Ecto neural progenitor cell (in vitro differentiated cells): ENCODE measurements around the gene HHIP.

Experiments used
- DNase-seq: peaks from one replicate; pipeline ENCODE4 v3.0.0-alpha.2; 2018; ENCODE audit warnings: low spot score

HHIP gene

DNA sequence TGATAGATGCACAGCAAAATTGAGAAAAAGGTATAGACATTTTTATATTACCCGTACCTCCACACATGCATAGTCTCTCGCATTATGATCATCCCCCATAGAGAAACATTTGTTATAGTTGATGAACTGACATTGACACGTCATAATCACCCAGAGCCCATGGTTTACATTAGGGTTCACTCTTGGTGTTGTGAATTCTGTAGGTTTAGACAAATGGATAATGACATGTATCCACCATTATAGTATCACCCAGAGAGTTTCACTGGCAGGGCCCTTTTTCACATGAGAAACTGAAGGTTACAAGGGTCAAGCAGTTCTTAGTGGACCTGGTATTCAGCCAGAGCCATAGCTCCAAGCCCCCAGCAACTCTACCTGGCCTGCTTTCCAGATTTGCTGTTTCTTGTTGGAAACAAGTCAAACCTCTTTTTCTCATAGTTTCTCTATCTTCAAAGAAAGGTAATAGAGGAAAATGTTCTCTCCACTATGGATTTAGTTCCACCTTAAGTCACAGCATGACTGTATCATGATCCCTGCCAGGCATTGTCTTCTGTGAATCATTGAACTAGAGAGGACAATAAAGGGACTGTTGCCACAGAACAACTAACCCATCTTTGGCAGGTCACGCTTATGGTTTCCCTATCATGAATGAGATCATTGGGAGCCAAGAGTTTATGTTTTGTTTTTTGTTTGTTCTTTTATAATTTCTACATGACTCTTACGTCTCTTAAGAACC is 64.0 kb downstream of the HHIP start:
- DNase-seq = no peak

DNA sequence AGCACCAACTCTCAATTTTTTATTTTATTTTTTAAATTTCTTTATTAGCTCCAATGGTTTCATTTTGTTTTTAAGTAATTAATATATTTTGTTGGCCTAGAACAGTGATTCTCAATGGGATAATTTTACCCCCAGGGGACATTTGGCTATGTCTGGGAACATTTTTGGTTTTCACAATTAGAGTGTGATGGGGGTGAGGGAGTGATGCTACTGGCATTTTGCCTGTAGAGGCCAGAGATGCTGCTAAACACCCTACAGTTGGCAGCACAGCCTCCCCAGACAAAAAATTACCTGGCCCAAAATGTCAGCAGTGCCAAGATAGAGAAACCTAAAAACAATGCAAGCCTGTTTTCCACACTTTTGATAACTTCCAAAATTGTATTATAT is 64.6 kb downstream of the HHIP start:
- no peak for DNase-seq

DNA sequence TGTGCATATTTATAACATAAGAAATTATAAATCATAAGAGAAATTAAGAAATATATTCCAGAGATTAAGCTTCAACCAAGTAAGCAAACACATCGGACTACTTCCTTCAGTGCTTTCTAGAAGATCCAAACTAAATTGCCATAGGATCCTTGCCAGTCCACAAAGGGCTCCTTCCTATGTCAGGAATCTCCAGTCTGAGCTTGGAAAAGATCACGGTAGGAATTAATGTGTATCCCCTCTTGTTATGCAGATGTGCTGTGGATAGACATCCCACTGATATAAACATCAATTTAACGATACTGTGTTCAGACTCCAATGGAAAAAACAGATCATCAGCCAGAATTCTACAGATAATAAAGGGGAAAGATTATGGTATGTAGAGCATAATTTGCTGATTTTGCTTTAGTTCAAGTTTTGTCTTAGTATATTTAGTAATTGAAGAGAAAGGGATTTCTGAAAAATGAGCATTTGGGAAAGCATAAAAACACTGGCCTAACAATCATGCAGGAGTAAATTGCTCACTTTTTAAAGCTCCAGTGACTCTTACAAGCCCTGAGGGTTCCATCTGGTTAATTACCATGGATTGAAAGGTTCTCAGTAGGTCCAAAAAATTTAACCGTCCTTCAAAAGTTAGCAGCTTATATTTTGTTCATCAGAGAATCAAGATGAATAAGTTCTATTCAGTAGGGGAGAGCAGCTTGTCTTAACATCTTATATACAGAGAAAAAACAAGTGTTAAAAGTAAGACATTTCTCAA is 65.9 kb downstream of the HHIP start:
- no peak for DNase-seq

DNA sequence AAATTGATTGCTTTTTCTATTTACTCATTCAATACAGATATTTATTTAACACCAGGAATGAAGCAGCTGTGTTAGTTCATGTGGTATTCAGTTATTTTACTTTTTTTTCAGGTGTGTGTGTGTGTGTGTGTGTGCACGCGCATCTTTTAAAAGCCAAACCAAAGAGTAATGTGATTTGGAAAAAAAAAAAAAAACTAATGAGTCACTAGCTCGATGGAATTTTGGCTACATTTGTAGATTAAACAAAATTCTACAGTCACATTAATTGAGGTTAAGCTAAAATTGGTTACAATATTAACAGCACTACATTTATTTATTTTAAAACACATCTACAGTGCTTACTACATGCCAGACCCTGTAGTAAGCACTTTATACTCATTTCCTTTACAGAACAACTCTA is 66.8 kb downstream of the HHIP start:
- DNase-seq = no peak

DNA sequence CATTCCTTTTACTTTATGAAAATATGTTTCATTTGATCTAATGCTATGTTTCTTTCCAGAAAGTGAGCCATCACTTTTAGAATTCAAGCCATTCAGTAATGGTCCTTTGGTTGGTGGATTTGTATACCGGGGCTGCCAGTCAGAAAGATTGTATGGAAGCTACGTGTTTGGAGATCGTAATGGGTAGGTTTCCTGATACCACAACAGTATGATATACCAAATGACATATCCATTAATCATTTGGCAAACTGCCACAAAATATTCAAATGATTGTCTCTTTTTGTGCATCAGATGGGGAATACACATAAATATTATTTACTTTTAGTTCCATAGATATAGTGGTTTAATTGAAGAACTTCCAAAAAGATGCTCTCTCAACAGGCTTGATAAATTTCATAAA is 68.2 kb downstream of the HHIP start:
- no peak for DNase-seq

DNA sequence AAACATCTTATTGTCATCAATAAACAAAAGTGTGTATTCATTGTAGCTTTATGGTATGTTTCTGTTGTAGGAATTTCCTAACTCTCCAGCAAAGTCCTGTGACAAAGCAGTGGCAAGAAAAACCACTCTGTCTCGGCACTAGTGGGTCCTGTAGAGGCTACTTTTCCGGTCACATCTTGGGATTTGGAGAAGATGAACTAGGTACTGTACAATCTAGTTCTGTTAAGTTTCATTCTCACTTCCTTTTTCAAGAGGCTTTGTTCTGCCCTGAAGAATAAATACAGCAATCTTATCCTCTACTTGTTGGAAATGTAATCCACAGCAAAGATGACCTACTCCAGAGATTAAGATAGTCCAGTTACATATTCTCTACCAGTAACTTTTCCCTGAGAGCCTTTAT is 69.3 kb downstream of the HHIP start:
- DNase-seq = no peak

DNA sequence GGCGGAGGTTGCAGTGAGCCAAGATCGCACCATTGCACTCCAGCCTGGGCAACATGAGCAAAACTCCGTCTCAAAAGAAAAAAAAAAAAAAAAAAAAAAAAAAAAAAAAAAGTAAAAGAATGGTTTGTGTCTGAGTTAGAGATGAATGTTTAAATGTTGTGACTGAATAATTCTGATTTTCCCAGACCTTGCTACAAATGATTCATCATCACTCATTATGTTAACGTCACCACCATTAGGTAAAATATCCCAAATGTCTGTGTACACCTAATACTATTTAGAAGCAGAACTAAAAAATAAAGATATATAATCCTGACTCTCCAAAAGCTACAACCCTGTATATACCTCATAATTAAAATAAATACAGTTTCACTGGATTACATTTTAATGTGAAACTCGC is 70.8 kb downstream of the HHIP start:
- DNase-seq = no peak

DNA sequence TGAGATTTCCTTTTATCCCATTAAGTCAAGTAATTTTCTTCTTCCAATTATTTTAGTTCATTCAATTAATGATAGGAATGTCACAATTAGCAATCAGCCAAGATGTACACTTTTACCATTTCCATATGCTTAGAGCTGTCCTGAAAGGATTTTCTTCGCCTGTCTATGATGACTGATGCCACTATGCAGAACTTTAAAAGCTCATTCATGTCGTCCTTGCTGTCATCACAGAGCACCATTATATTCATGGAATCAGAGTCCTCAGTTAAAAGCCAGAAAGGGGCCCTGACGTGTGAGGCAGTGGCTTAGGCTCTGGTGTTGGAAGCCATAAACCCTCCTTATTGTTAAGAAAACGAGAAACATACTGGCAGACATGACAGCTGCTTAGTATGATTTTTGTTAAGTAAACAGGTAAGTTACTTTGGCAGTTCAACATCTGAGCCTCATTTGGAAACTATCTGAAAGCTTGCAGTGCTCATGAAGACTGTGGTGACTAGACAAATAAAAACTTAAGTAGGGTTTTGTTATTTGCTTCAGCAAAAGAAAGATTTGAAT is 73.1 kb downstream of the HHIP start:
- DNase-seq = no peak

DNA sequence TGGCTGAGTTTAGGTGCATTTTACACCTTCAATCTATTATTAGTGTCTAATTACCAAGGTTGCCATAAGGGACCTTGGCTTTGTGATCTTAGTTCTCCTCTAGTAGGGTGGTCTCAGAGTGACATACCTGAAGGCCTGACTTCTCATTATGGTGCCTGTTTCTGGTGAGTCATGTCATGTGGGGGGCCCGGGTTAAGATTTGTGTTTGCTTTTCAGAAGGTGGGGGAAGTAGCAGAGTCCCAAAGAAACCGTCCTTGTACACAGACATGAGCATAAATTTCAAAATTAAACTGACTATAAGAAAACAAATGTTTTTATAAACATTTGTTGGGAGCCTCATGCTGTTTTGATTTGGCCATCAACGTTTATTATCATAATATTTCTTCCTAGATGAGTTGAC is 74.5 kb downstream of the HHIP start:
- DNase-seq = no peak

DNA sequence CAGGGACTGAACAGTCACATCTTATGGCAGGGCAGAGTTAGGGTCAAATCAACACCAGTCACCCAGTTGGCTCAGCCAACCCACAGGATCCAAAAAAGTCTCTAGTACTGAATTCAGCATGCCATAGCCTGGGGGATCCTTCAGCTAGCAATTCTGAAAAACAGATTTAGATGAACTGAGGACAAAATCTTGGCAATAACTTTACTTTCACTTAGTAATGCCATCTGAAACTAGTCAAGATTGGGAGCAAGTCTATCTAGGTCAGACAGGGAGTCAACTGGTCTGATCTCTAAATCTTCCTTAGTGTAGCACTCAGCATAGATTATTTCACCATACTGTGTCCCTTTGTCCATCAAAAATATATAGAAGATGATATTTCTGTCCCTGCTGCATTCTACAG is 76.0 kb downstream of the HHIP start:
- no peak for DNase-seq

DNA sequence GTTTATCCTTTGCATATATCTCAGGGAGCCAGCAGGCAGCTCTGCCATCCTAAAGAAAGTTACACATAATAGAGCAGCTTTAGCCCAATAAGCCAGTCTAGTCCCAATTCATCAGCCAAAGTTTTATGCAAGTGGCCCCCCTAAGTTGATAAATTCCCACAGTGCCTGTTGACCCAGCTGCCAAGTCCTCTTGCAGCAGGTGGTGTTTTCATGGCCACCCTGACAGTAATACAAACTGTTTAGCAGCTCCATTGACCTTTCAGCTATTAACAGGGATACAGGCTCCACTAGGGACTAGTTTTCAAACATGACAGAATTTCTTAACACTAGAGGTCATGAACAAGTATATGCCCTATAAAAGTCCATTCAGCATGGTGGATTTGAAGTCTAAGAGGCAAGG is 77.5 kb downstream of the HHIP start:
- DNase-seq = no peak

DNA sequence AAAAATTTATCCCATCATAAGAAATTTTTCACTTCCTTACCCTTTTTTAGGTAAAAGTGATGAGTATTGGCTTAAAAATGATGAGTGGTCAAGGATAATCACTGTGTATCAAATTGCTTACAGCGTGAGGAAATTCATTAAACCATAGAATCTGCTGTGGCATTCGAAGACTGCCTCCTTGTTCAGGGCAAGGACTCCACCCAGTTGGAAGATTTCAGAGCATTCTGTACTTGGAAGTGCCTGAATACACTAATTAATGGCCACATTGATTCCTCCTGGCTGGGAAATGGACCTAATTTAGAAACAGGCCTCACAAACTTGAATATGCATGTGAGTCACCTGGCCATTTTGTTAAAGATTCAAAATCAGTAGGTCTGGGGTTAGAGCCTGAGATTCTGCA is 83.2 kb downstream of the HHIP start:
- DNase-seq = no peak

DNA sequence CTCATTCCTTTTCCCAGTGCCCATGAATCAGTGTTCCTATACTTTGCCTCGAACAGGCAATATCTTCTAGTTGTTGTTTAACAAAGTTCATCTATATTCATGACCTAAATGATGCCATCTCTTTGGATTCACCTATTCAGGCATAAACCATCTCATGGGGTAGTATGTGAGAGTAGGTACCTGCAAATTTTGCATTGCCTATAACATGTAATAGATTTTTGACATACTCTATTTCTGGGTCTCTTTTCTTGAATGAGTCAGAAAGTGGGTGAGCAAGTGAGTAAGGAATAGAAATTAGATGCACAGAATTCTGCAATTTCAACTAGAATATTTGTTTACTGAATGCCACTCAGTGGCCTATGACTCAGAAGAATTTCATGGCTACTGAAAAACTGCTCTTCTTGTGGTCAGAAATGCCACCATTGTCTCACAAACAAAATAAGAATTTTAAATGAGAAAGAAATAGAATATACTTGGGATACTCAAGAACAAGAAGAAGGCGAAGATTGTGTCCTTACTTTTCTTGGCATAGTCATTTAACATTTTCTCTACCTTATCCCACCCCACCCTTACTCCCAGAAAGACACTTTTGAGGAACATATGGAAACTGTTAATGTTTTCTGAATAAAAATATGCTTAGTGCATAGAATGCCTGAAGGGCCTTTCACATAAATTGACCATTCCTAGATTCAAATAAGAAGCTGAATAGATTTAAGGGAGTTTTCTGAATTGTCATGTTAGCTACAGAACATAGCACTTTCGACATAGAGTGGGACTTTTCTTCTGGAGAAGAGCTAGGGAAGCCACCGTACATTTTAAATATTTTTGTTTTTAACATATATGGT is 86.8 kb downstream of the HHIP start:
- DNase-seq = no peak

DNA sequence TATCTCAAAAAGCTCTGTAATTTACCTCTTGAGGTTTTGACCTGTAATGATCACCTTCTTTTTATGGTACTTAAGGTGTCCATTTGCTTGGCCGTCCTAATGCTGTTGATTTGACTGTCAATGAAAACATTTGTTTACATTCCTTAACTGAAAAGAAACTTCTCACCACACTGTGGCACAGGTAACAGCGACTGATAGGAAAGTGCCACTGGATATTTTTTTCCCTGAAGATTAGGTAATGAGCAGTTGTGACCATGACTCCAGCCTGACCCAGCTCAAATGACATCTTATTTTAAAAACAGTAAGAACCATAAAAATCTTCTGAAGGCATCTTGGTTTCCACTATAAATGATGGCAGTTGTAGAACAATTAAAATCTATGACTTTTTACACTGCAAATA is 87.6 kb downstream of the HHIP start:
- no peak for DNase-seq

DNA sequence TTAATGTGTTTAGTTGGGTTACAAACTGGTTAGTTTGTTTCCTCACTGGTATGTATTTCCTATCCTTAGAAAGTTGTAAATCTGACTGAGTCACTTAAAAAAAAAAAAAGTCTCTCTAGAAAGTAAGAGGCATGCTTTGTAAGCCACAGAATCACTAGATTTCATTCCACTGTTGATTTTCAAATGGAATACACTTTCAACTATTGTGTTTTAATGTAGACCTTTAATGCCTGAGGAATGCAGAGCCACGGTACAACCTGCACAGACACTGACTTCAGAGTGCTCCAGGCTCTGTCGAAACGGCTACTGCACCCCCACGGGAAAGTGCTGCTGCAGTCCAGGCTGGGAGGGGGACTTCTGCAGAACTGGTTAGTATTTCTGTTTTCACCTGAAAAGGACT is 88.6 kb downstream of the HHIP start:
- no peak for DNase-seq

DNA sequence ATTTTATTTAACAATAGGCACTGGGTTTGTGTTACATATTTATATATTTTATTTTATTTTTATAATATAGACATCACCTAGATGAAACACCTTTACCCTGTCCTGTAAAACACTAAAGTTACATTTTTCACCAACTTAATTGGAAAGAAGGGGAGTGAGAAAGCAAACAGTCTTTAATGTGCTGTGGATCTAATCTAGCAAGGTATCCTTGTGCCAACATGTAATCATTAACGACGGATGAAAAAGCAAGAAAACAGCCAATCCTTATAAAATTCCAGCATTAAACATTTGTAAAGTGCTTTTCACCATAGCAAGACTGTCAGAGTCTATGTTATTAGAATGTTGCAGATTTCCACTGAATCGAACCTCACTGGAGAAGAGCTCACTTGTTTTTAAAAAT is 92.7 kb downstream of the HHIP start:
- DNase-seq = no peak

DNA sequence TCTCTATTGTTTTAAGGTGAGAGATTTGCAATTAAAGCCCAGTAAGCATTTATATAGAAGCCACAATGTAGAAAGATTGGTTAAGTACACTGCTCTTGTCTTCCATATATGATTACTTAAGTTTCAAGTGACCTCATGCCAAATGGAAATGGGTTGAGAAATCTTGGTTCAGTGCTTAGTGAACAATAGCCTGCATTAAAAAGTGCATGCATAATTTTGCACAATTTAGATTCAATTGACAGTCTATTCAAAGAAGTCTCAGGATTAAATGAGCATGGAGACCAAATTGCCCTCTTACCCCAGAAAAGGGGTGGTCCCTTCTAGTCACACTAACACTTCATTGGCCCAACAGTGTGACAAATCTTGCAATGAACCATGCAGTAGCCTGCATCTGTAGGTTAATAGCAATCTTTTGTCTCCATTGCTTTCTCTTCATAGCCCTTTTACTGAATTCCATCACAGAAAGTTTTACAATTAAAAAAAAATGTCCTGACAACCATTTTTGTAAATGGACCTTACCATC is 93.6 kb downstream of the HHIP start:
- DNase-seq = no peak

DNA sequence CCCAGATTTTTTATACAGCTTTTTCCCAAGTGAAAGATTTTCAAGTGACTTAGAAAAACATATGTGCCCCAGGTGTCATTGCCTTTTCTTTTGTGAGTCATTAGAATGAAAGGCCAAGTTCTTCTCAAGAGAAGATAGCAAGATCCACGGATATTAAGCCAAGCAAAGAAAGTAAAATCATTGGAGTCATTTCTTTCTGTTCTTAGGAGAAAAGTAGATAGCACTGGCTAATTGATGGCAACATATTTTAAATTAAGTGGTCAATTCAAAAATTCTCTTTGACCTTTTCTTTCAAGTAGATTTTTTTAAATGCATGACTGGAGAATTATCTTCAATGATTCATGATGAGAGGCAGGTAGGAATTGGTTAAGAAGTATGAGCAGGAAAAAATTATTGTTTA is 94.4 kb downstream of the HHIP start:
- no peak for DNase-seq

DNA sequence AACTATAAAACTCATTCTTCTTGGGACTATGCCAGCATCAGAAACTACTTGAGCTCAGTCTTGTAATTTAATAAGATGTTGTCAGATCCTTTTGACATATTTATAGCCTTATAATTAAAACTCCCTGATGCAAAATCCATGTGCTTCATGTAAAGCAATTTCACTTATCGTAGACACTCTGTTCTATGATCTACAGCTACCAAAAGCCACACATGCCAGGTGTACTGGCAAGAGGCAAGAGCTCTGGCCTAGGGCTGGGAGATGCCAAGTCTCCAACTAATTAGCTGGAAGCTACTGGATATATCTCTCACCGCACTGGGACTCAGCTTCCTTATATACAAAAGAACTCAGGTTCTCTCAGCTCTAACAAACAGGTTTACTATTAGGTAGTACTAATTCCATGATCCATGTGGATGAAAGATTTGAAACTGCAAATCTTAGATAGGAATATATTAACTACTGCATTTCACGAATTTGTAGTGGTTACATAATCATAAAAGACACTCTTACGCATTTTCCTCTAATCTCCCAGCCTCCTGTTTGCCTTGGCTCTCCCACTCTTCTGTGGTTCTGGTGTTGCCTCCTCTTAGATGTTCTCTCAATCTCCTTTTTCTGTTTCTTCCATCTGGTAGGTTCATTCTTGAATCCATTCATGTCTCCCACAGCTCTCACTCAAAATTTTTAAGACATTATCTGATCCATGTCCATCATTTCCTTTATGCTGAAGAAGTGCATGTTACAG is 103.0 kb downstream of the HHIP start:
- DNase-seq = no peak

DNA sequence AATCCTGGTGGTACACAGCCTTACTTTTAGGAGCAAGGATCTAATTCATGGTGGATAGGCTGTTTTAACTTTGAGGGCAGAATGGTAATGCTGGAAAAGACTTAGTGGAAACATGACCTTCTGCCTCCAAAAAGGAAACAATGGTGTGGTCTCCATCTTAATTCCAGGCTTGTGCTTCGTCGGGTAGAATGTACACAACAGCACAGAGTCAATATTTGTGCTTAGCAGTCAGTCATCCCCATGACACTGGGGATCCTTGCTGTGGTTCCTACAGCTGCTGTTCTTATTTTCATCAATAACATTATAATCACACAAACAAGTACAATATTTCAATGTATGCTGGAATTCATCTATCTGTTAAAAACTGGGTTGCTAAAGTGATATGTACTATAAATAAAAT is 104.4 kb downstream of the HHIP start:
- no peak for DNase-seq

DNA sequence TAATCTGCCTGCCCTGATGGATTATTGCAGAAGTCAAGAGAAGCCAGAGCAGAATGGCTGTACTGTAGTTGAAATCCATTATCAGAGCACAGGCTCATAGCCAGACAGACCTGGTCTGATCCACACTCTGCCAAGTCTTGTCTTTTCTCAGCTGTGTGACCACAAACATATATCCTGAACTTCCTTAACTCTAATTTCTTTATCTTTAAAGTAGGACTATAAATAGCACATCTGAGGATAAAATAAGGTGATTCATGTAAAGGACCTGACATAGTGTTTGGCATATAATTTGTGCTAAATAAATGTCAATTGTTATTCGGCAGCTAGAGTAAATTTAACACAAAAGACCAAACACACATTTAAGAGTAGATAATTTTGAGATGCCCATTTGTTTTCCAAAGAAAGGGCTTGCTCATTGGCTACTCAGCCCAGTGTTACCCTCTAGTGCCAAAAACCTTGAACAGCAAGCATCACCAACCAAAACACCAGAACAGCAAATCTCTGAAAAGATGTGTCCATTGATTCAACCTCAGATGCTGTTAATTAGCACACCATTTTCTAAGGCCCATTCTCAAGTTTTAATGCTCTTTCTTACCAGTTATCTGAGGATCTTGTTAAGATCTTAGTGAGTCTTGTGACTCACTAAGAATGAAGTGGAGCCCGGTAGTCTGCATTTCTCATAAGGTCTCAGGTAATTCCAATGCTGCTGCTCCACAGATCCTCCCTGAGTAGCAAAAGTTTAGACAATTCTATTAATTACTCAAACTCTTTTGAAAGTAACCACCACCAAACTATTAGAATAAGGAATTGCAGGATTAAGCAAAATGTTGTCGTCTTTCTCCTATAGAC is 108.8 kb downstream of the HHIP start:
- no peak for DNase-seq
